GM19043 (cell line): ENCODE data around the gene PTPN3.
"Not testable (repeated sequence)": the region's sequence is repeated elsewhere in the genome, so short reads cannot be mapped to it uniquely, and the experiment has no call there.

Source experiments
- ATAC-seq: cut with Tn5 transposase; IDR thresholded peaks from one replicate; pipeline ENCODE4 v1.9.1; 2021; ENCODE audit warnings: low read depth; ENCODE audit not compliant: unreplicated experiment

The PTPN3 gene, protein sequence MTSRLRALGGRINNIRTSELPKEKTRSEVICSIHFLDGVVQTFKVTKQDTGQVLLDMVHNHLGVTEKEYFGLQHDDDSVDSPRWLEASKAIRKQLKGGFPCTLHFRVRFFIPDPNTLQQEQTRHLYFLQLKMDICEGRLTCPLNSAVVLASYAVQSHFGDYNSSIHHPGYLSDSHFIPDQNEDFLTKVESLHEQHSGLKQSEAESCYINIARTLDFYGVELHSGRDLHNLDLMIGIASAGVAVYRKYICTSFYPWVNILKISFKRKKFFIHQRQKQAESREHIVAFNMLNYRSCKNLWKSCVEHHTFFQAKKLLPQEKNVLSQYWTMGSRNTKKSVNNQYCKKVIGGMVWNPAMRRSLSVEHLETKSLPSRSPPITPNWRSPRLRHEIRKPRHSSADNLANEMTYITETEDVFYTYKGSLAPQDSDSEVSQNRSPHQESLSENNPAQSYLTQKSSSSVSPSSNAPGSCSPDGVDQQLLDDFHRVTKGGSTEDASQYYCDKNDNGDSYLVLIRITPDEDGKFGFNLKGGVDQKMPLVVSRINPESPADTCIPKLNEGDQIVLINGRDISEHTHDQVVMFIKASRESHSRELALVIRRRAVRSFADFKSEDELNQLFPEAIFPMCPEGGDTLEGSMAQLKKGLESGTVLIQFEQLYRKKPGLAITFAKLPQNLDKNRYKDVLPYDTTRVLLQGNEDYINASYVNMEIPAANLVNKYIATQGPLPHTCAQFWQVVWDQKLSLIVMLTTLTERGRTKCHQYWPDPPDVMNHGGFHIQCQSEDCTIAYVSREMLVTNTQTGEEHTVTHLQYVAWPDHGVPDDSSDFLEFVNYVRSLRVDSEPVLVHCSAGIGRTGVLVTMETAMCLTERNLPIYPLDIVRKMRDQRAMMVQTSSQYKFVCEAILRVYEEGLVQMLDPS

DNA sequence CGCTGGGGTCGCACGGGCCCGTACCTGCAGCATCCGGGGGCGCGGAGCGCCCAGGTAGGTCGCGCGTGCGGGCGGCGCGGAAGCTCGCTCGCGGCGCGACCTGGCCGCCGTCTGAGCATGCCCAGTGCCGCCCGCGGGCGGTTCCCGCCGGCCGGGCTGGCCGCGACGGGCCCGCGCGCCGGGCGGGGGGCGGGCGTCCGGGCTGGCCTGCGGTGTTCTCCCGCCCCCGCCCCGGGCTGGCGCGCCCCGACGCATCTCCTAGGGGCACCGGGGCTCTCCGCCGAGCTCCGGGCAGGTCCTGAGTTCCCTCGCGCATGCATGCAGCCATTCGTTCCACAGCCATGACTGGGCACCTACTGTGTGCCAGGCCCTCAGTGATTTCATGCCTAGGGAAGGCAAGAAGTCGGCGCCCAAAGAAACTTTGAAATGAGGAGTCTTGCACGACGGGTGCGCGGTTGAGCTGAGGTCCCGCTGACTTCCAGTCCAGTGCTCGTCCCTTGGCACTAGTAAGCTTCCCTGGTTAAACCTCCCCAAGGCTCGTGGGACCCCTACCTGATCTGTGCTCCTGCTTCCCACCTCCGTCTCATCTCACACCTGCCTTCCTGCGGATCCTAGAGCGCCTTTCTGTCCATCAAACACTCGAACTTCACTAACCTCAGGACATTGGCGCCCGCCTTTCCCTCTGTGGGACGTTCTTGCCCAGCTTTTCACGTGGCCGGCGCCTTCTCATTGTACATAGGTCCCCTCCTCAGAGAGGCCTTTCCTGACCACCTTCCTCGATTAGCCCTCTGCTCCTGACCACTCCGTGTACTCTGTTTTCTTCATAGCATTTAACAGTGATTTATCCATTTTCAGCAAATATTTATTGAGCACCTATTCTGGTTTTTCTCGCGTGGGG lies at the start of gene PTPN3:
TSS of gene PTPN3 (minus strand) at position 113 of the 898 bp plus-strand sequence. CDS start 34,873 bp downstream, outside the sequence.
- no peak for ATAC-seq

DNA sequence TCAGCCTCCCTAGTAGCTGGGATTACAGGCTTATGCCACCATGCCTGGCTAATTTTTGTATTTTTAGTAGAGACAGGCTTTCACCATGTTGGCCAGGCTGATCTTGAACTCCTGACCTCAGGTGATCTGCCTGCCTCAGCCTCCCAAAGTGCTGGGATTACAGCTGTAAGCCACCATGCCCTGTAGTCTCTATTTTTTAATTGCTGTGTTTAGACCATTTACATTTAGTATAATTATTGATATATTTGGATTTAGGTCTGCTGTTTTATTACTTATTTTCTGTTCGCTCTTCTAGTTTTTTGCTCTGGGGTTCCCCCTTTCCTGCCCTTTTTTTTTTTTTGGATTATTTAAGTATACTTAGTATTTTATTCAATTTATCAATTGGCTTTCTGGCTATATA lies 46.8 kb upstream of the PTPN3 start:
- not testable (repeated sequence) for ATAC-seq

DNA sequence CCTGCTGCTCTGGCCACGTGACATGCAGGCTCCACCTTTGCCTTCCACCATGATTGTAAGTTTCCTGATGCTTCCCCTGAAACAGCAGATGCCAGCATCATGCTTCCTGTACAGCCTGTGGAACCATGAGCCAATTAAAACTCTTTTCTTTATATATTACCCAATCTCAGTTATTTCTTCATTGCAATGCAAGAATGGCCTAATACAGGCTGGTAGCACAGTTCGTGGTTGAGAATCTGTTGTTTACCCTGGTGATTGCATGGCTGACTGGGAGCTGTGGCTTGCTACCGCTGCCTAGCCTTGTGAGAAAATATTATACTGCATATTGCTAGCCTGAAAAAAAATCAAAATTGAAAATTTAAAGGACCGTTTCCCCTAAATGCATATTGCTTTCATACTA lies 44.8 kb upstream of the PTPN3 start:
- no peak for ATAC-seq

DNA sequence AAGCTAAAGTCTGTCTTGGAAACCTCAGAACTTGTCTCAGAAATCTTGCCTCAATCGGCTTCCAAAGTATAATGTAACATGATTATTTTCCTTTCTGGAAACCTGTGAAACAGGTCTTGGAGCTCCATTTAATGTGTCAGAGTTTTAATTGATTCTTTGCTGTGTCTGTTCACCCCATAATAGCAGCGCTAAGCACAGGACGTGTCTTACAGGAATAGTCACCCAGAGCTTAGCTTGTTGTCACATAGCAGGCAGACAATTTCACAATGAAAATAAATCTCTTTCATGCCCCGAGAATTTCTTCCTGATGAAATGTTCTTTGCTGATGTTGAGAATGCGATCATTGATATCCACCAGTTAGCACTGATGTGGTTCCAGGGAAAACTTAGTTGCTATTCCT lies 40.2 kb upstream of the PTPN3 start:
- no peak for ATAC-seq

DNA sequence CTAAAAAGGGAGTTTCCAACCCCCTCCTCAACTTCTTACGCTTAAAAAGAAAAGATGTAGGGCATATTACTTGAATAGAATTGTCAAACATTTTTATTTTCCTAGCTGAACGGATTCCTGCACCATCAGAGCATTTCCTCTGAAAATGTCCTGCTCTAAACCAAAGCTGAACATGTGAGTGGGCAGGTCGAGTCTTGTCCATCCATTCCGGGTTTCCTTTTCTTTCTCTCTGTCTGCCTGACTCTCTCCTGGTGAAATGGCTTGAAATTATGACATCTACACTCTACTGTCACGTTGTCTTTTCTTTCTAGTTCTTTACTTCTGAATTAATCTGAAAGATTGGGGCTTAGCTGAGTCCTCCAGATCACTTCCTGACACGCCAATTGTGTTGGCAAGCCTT lies 39.2 kb upstream of the PTPN3 start:
- ATAC-seq: no peak

DNA sequence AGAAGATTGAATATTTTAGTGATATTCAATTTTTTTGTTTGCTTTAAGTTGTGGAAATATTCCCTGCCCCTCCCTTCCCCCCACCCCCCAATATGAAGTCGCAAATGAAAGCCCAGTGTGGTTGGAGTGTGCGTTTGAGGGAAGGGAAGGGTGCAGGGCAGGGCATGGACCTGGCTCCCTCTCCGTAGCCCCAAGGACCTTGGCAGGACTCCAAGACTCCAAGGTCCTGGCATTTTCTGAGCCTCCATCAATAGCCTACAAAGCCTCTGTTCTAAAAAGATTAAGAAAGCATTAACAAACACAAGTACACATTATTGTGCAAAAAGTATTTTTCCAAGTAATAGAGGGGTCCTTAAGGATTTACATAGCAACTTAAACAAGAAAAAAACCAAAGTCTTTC lies 38.8 kb upstream of the PTPN3 start:
- ATAC-seq: no peak

DNA sequence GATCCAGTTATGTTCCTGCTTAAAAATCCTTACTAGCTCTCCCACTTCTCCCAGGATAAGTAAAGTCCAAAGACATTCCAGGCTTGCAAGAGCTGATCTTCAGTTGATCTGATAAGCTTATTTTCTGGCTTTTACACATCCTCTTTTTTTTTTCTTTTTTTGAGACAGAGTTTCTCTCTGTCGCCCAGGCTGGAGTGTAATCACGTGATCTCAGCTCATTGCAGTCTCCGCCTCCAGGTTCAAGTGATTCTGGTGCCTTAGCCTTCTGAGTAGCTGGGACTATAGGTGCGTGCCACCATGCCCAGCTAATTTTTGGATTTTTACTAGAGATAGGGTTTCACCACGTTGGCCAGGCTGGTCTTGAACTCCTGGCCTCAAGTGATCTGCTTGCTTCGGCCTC lies 37.3 kb upstream of the PTPN3 start:
- no peak for ATAC-seq

DNA sequence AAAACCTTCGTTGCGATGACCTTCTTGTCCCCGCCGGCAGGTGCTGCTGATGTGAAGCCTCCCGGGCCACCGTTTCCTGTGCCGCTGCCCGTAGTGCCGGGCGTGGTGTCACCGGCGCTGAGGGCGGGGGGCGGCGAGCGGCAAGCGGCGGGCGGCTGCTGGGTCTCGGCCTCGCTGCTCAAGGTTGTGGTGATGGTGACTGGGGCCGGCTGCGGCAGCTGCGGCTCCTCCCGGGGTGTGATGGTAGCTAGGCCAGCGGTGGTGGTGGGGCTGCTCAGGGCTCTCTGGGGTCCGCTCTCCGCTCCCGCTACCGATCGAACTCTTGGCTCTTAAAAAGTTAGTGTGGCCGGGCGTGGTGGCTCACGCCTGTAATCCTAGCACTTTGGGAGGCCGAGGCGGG lies 36.0 kb upstream of the PTPN3 start:
- ATAC-seq: no peak

DNA sequence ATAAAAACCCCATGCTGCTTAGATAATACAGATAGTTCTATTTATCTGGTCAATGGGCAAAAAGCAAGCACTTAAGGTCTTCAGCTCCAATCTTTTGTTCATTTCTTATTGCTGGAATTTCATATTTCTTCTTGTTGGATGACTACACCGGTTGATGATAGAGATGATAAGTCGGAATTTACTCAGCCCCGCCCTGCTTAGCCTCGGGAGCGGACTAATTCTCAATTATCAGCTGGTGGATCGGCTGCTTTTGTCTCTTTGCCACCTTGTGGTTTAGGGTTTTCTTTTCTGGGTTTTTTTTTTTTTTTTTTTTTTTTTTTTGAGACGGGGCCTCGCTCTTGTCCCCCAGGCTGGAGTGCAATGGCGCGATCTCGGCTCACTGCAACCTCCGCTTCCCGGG lies 34.5 kb upstream of the PTPN3 start:
- not testable (repeated sequence) for ATAC-seq

DNA sequence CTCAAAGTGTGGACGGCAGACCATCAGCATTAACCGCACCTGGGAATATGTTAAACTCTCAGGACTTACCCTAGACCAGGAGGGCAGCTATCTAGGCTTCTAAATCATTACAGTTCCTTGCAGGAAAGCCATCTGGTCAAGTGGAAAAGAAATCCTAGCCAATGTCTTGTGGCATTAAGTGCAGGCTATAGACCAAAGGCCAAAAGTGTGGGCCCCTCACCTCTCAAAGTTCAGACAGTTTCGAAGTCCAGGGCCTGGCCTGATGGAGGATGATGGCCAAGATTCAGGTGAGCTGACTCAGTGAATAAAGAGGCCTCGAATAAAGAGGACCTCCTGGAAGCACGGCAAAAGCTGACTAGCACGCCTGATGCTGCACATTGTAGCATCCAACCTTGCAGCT lies 24.0 kb upstream of the PTPN3 start:
- ATAC-seq: no peak

DNA sequence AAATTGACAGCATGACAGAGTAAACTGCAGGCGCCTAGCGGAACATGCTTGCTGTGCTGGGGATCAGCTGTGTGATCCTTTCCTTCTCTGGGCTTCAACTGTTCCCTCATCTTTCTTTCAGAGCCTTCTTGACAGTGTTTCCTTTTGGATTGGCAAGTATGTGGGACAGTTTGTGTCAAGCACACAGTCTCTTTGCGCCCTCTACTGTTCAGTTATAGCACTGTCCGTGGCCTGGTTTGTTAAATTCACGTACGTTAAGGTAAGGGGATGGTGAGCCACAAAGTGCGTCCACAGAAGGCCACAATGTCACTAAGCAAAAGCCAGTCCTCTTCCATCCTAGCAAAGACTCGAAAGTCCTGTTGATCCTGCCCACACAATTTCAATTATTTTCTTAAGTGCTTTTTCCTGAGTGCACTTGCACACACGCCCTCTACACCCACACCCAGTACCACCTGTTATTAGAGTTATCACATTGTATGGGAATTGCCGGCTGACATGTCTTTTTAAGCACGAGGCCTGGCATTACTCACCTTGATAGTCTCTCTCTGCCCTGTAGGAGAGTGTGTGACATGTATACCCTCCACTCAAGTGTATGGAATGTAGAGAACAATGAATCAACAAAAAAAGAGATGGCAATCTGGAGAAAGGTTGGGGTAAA lies 22.5 kb upstream of the PTPN3 start:
- ATAC-seq: peak; percentile 78

DNA sequence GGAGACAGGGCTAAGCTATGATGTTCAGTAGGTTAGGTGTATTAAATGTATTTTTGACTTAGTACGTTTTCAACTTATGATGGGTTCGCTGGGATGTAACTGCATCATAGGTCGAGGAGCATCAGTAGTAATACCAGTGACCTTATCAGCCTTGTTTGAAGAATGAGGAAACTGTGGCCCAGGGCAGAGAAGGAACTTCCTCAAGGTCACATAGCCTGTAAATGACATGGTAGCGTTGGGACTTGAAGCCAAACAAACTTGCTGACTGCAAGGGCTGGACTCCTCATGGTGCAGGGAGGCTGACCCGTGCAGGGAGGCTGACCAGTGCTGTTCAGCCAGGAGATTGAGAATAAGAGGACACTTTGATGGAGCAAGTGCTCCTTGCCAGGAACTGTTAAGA lies 21.3 kb upstream of the PTPN3 start:
- ATAC-seq: no peak

DNA sequence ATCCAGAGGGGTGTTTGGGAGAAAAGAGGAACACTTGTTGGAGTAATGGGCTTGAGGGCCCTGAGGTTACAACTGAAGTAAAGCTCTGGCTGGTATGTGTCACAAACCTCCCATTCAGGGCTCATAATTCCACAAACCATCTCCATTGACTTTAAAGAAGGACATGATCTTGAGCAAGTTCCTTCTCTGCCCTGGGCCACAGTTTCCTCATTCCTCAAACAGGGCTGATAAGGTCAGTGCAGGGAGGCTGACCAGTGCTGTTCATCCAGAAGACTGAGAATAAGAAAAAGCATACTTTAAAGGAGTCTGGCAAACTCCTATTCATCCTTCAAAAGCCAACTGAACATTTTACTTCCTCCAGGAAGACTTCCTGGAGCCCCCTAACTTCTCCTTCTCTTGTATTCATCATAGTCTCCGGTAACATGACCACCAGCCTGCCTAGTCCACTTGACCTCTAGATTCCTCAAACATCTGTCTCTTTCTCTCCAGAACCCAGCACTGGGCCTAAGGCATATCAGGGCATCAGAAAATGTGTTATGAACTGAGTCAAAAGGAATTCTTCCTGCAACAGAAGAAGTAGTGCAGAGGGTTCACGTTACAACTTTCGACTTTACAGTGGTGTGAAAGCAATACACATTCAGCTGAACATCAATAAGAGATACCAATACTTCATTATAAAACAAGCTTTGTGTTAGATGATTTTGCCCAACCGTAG lies 20.7 kb upstream of the PTPN3 start:
- ATAC-seq: no peak

DNA sequence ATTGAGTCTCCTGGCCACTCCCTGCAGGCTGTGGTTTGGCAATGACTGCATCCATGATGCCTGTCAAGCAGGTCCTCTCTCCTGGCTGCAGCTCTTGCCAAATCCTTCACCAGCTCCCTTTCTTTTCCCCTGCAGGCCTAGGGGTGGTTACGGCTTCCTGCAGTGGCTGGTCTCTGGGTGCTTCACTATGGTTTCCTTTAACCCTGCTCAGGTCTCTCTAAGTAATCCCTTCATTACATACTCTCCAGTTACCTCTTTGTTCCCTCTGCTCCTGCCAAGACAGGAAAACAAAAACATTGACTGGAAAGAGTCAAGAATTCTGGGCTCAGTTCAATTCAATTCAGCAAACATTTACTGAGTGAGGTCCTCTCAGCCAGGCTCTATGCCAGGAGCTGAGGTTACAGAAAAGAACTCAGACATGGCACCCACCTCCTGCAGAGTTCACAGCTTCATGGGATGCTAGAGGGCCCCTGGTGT lies 19.8 kb upstream of the PTPN3 start:
- ATAC-seq: no peak

DNA sequence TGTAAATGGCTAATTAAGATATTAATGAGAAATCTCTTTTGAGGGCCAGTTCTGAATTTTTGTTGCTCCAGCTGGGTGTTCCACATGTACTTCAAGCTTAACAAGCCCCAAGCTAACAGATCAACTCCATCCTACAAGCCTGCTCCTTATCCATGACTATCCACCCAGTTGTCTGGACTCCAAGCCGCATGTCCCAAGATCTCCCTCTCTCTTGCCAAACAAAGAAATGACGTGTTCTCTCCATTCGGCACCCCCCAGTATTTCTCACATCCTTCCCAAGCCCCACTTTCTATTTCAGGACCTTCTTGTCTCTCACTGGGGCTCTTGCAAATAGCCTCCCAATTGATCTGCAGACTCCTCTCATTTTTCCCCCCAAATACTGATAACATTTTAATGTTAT lies 15.8 kb upstream of the PTPN3 start:
- ATAC-seq: no peak

DNA sequence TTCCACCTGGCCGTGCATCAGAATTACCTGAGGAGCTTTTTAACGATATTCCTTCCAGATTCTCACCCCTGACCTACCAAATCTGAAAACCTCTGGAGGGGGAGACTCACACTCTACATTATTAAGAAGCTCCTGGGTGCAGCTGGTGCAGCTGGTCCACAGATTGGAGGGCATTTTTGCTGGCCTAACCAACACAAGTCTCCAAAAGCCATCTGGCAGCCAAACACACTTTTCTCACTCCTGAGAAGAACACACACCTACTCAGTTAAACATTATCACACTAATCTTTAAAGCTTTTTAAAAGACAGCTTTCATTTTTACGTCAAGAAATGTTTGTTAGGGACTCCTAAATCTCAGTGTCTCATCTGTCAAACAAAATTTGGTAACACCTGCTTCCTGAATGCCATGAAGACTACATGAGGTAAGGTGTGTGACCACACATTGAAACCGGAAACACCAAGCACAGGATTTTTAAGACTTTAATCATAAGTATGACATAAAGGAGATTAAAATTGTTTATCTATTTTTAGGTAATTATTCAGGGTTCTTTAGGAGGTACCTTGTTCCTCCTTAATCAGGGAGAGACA lies 14.2 kb upstream of the PTPN3 start:
- no peak for ATAC-seq

DNA sequence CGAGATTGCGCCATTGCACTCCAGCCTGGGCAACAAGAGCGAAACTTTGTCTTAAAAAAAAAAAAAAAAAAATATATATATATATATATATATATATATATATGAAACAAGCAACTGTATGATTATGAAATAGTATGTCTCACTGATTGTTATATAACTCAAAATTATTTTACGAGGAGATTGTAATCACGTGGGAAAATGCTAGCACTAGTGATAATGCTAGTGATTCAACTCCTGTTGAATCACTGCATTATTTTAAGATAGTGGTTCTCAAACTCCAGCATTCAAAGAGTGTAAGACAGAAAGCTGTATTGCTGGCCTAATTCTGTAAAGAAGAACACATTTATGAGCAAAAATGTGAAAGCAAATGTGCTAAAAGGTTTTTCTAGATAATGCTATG lies 12.4 kb upstream of the PTPN3 start:
- no peak for ATAC-seq

DNA sequence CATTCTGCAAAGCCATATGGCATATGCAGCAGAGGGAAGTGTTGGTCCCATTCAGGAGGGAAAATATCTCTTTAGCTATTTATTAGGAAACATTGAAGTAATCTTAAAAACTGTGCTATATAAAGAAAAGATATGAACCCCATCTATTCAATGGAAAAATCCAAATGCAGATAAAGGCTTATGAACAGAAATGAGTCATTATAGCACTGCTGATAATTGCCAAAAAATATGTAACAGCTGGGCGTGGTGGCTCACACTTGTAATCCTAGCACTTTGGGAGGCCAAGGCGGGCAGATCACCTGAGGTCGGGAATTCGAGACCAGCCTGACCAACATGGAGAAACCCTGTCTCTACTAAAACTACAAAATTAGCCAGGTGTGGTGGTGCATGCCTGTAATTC lies 11.9 kb upstream of the PTPN3 start:
- not testable (repeated sequence) for ATAC-seq

DNA sequence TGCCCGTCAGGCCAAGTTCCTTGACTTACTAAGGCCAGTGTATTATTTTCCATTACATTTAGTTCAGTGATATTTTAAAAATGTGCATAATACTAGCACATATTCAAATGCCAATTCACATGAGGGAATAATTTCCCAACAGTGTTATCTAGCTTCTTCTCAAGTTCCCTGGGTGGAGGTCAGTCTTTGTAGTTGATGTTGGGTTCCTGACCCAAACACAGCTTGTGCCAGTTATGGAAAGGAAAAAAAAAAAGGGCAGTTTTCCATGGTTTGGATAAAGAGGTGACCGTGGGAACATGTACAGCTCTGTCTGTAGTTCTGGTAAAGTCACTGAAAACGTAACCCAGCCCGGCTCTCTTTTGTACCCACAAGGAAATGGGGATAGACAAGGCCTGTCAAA lies 11.5 kb upstream of the PTPN3 start:
- ATAC-seq: no peak
